HCT116 (cell line): ENCODE data around the gene FLNA. TPM values are rescaled to one million over a fixed set of nuclear protein-coding genes. Genes with fewer than 3 reads are reported as not detected.

Experiments
- ATAC-seq: fragments of 200-7000 bp; cut with Tn5 transposase; 2 replicates; pipeline ENCODE4 v1.9.1; 2020; ENCODE audit warnings: mild to moderate bottlenecking, moderate library complexity
- BruUV-seq: library from RNA; stranded (reverse); fragments of 400-500 nt; replicated peaks from 2 replicates; lab custom pipeline; 2021; lab: Mats Ljungman, UMichigan
- CTCF ChIA-PET: fragments of 300-600 bp; sonication (Branson Sonifier 250); formaldehyde crosslinking; loops from one replicate; lab custom pipeline; 2021; ENCODE audit warnings: antibody characterized with exemption; lab: Charles Lee
- POLR2A ChIA-PET: fragments of 300-600, 350-600 bp; sonication (Branson Sonifier 250); formaldehyde crosslinking; loops from one replicate; lab custom pipeline; 2021; ENCODE audit warnings: antibody characterized with exemption; lab: Charles Lee
- RAD21 ChIA-PET, 2 experiments: fragments of 300-600 bp; sonication (Branson Sonifier 250); formaldehyde crosslinking; loops; one replicate each; lab custom pipeline; 2023; ENCODE audit warnings: low total read pairs in 2 of 2; ENCODE audit not compliant: uncharacterized antibody in 2 of 2, unreplicated experiment in 2 of 2, low non-redundant PET in 1 of 2; lab: Charles Lee
- DNase-seq: peaks from one replicate; pipeline ENCODE4 v3.0.0-alpha.2; 2010; ENCODE audit warnings: low read depth, low spot score
- H2AFZ ChIP-seq: fragments of 200-600 bp; shearing (Covaris generic), sonication (generic); 2 replicates; pipeline ENCODE4 v1.6.1; 2017; ENCODE audit warnings: low read depth, mixed run types, mixed read lengths, antibody characterized with exemption, low read length; ENCODE audit not compliant: poor library complexity, severe bottlenecking
- H3K27ac ChIP-seq: 2 replicates; pipeline ENCODE4 v1.5.1; 2012; ENCODE audit warnings: low read depth, low read length
- H3K27me3 ChIP-seq: fragments of 200-600 bp; sonication (generic); 2 replicates; pipeline ENCODE4 v1.6.1; 2016; ENCODE audit warnings: mixed run types, low read length, mixed read lengths; ENCODE audit not compliant: insufficient read depth
- H3K36me3 ChIP-seq, 2 experiments: fragments of 200-500 bp in 1 of 2; fragments of 200-600 bp in 1 of 2; sonication (Bioruptor generic) in 1 of 2; sonication (generic) in 1 of 2; 2 replicates each; pipeline versions ENCODE4 v1.5.1 to v1.6.1; 2014 to 2016; ENCODE audit warnings: low read length in 2 of 2, inconsistent platforms in 1 of 2, mixed read lengths in 1 of 2, mixed run types in 1 of 2; ENCODE audit not compliant: insufficient read depth in 2 of 2, control insufficient read depth in 1 of 2
- H3K4me1 ChIP-seq, 2 experiments: fragments of 200-600 bp in 1 of 2; sonication (generic) in 1 of 2; 2 replicates each; pipeline versions ENCODE4 v1.5.1 to v1.6.1; 2012 to 2017; ENCODE audit warnings: low read length in 2 of 2, inconsistent platforms in 1 of 2, mild to moderate bottlenecking in 1 of 2, mixed read lengths in 1 of 2, mixed run types in 1 of 2, moderate library complexity in 1 of 2; ENCODE audit not compliant: insufficient read depth in 2 of 2, control insufficient read depth in 1 of 2
- H3K4me2 ChIP-seq: fragments of 200-600 bp; sonication (generic); 2 replicates; pipeline ENCODE4 v1.6.1; 2017; ENCODE audit warnings: mixed run types, low read length, mixed read lengths
- H3K4me3 ChIP-seq, 2 experiments: fragments of 200-600 bp in 1 of 2; sonication (generic) in 1 of 2; replicated peaks in 1 of 2; 2 replicates each; pipeline ENCODE4 v1.5.1; 2011 to 2016; ENCODE audit warnings: low read length in 2 of 2, control low read depth in 1 of 2, low read depth in 1 of 2, mild to moderate bottlenecking in 1 of 2, mixed read lengths in 1 of 2, mixed run types in 1 of 2
- H3K79me2 ChIP-seq: fragments of 200-600 bp; sonication (generic); 2 replicates; pipeline ENCODE4 v1.6.1; 2017; ENCODE audit warnings: mild to moderate bottlenecking, mixed run types, low read length, moderate library complexity, mixed read lengths; ENCODE audit not compliant: insufficient read depth
- H3K9ac ChIP-seq: fragments of 200-600 bp; sonication (generic); 2 replicates; pipeline ENCODE4 v1.6.1; 2016; ENCODE audit warnings: low read length, mixed read lengths
- H3K9me2 ChIP-seq: fragments of 200-600 bp; sonication (generic), shearing (Covaris generic); 2 replicates; pipeline ENCODE4 v1.6.1; 2017; ENCODE audit warnings: mixed run types, mild to moderate bottlenecking, moderate library complexity; ENCODE audit not compliant: insufficient read depth
- H3K9me3 ChIP-seq, 2 experiments: fragments of 200-500 bp in 1 of 2; fragments of 200-600 bp in 1 of 2; sonication (Bioruptor generic) in 1 of 2; sonication (generic) in 1 of 2; 2 replicates each; pipeline ENCODE4 v1.6.1; 2014 to 2017; ENCODE audit warnings: low read length in 2 of 2, mixed read lengths in 2 of 2, inconsistent platforms in 1 of 2, low read depth in 1 of 2, mild to moderate bottlenecking in 1 of 2, mixed run types in 1 of 2, moderate library complexity in 1 of 2; ENCODE audit not compliant: control insufficient read depth in 1 of 2, insufficient read depth in 1 of 2
- H4K20me1 ChIP-seq: fragments of 200-600 bp; sonication (generic), shearing (Covaris generic); 2 replicates; pipeline ENCODE4 v1.6.1; 2017; ENCODE audit warnings: mixed run types, mild to moderate bottlenecking, moderate library complexity; ENCODE audit not compliant: insufficient read depth
- CEBPB ChIP-seq: IDR thresholded peaks from 2 replicates; pipeline ENCODE4 v1.6.1; 2012; ENCODE audit warnings: low read depth
- EGR1 ChIP-seq: IDR thresholded peaks from 2 replicates; pipeline ENCODE4 v1.6.1; 2012; ENCODE audit warnings: low read depth
- ELF1 ChIP-seq: IDR thresholded peaks from 2 replicates; pipeline ENCODE4 v1.6.1; 2012; ENCODE audit warnings: low read depth, borderline replicate concordance
- EZH2 ChIP-seq: fragments of 200-600 bp; sonication (generic); IDR thresholded peaks from 2 replicates; pipeline ENCODE4 v1.6.1; 2017; ENCODE audit warnings: antibody characterized with exemption, mixed run types
- EZH2phosphoT487 ChIP-seq: fragments of 200-600 bp; IDR thresholded peaks from 2 replicates; pipeline ENCODE4 v1.6.1; 2018; ENCODE audit warnings: antibody characterized with exemption, borderline replicate concordance
- FOSL1 ChIP-seq: IDR thresholded peaks from 2 replicates; pipeline ENCODE4 v1.6.1; 2012; ENCODE audit warnings: low read depth
- POLR2A ChIP-seq: IDR thresholded peaks from 2 replicates; pipeline ENCODE4 v1.7.0; 2011; ENCODE audit warnings: borderline replicate concordance; ENCODE audit not compliant: insufficient read depth, insufficient read length; ENCODE audit errors: extremely low read depth
- RAD21 ChIP-seq: IDR thresholded peaks from 2 replicates; pipeline ENCODE4 v1.6.1; 2012; ENCODE audit warnings: low read depth, mild to moderate bottlenecking
- SP1 ChIP-seq: IDR thresholded peaks from 2 replicates; pipeline ENCODE4 v1.6.1; 2012; ENCODE audit warnings: low read depth
- SRF ChIP-seq: IDR thresholded peaks from 2 replicates; pipeline ENCODE4 v1.6.1; 2012; ENCODE audit warnings: low read depth
- TCF7L2 ChIP-seq: IDR thresholded peaks from 2 replicates; pipeline ENCODE4 v1.7.0; 2011; ENCODE audit warnings: borderline replicate concordance, inconsistent platforms; ENCODE audit not compliant: insufficient read depth, insufficient read length; ENCODE audit errors: extremely low read depth
- YY1 ChIP-seq: IDR thresholded peaks from 2 replicates; pipeline ENCODE4 v1.6.1; 2011; ENCODE audit warnings: low read length, low read depth, moderate library complexity, mild to moderate bottlenecking; ENCODE audit not compliant: insufficient replicate concordance; ENCODE audit errors: extremely low read depth
- ZFX ChIP-seq: fragments of 450-650 bp; IDR thresholded peaks from 2 replicates; pipeline ENCODE4 v1.6.1; 2017
- intact Hi-C: fragments of 100-400 bp; cut with micrococcal nuclease; formaldehyde crosslinking; loops from 2 replicates; pipeline ENCODE4 v1.10.0; 2022
- total RNA-seq: library from RNA; stranded (reverse); gene quantifications from one replicate; pipeline ENCODE4 v1.2.1, GENCODE V29; 2021; ENCODE audit not compliant: unreplicated experiment
- TF ChIP-seq, protein P1 (sequence below), 3 experiments: fragments of 200-600 bp in 1 of 3; sonication (generic) in 1 of 3; IDR thresholded peaks in 2 of 3; conservative IDR thresholded peaks in 1 of 3; 2 replicates each; pipeline ENCODE4 v1.5.1; 2012 to 2017; ENCODE audit warnings: low read depth in 2 of 3, low read length in 2 of 3, antibody characterized with exemption in 1 of 3, borderline replicate concordance in 1 of 3, control low read depth in 1 of 3, mild to moderate bottlenecking in 1 of 3, mixed read lengths in 1 of 3, mixed run types in 1 of 3, moderate library complexity in 1 of 3; ENCODE audit not compliant: insufficient read depth in 1 of 3
- TF ChIP-seq, protein P2 (sequence below): IDR thresholded peaks from 2 replicates; pipeline ENCODE4 v1.6.1; 2011; ENCODE audit warnings: mild to moderate bottlenecking, low read length, moderate library complexity; ENCODE audit not compliant: insufficient replicate concordance; ENCODE audit errors: extremely low read depth
- TF ChIP-seq, protein P3 (sequence below): IDR thresholded peaks from 2 replicates; pipeline ENCODE4 v1.6.1; 2012; ENCODE audit warnings: low read depth
- TF ChIP-seq, protein P4 (sequence below): IDR thresholded peaks from 2 replicates; pipeline ENCODE4 v1.6.1; 2012

FLNA gene
- total RNA-seq, 1 experiment from 2014 or later, result 546 TPM

DNA sequence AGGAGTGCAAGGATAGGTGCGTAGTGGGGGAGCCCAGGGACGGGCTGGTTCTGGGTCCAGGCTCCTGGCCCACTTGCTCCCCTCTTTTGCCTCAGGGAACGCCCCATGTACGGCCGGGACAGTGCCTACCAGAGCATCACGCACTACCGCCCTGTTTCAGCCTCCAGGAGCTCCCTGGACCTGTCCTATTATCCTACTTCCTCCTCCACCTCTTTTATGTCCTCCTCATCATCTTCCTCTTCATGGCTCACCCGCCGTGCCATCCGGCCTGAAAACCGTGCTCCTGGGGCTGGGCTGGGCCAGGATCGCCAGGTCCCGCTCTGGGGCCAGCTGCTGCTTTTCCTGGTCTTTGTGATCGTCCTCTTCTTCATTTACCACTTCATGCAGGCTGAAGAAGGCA, 6.4 kb upstream of the FLNA start:
- peak overlapping the region; percentile 88 for H3K4me2 ChIP-seq
- H3K79me2 ChIP-seq, result peaks cover 25% of the 10 kb centered on the region
- TF ChIP-seq ZFX (no peak), SP1 (no peak), SRF (no peak), RAD21 (no peak), ELF1 (no peak), CEBPB (no peak), EZH2 (no peak), EGR1 (no peak), YY1 (no peak), EZH2phosphoT487 (no peak), FOSL1 (no peak), POLR2A (no peak), TCF7L2 (no peak)
- TF ChIP-seq, protein P1, sequence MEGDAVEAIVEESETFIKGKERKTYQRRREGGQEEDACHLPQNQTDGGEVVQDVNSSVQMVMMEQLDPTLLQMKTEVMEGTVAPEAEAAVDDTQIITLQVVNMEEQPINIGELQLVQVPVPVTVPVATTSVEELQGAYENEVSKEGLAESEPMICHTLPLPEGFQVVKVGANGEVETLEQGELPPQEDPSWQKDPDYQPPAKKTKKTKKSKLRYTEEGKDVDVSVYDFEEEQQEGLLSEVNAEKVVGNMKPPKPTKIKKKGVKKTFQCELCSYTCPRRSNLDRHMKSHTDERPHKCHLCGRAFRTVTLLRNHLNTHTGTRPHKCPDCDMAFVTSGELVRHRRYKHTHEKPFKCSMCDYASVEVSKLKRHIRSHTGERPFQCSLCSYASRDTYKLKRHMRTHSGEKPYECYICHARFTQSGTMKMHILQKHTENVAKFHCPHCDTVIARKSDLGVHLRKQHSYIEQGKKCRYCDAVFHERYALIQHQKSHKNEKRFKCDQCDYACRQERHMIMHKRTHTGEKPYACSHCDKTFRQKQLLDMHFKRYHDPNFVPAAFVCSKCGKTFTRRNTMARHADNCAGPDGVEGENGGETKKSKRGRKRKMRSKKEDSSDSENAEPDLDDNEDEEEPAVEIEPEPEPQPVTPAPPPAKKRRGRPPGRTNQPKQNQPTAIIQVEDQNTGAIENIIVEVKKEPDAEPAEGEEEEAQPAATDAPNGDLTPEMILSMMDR (IDR thresholded peaks at IDR 0.05 in 2 of 3, conservative IDR thresholded peaks at IDR 0.05 in 1 of 3; ENCODE audit: borderline replicate concordance in 1 of 3, insufficient read depth in 1 of 3, low read depth in 2 of 3, low read length in 2 of 3), result no peak
- TF ChIP-seq, protein P2, sequence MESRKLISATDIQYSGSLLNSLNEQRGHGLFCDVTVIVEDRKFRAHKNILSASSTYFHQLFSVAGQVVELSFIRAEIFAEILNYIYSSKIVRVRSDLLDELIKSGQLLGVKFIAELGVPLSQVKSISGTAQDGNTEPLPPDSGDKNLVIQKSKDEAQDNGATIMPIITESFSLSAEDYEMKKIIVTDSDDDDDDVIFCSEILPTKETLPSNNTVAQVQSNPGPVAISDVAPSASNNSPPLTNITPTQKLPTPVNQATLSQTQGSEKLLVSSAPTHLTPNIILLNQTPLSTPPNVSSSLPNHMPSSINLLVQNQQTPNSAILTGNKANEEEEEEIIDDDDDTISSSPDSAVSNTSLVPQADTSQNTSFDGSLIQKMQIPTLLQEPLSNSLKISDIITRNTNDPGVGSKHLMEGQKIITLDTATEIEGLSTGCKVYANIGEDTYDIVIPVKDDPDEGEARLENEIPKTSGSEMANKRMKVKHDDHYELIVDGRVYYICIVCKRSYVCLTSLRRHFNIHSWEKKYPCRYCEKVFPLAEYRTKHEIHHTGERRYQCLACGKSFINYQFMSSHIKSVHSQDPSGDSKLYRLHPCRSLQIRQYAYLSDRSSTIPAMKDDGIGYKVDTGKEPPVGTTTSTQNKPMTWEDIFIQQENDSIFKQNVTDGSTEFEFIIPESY, result no peak
- TF ChIP-seq, protein P3, sequence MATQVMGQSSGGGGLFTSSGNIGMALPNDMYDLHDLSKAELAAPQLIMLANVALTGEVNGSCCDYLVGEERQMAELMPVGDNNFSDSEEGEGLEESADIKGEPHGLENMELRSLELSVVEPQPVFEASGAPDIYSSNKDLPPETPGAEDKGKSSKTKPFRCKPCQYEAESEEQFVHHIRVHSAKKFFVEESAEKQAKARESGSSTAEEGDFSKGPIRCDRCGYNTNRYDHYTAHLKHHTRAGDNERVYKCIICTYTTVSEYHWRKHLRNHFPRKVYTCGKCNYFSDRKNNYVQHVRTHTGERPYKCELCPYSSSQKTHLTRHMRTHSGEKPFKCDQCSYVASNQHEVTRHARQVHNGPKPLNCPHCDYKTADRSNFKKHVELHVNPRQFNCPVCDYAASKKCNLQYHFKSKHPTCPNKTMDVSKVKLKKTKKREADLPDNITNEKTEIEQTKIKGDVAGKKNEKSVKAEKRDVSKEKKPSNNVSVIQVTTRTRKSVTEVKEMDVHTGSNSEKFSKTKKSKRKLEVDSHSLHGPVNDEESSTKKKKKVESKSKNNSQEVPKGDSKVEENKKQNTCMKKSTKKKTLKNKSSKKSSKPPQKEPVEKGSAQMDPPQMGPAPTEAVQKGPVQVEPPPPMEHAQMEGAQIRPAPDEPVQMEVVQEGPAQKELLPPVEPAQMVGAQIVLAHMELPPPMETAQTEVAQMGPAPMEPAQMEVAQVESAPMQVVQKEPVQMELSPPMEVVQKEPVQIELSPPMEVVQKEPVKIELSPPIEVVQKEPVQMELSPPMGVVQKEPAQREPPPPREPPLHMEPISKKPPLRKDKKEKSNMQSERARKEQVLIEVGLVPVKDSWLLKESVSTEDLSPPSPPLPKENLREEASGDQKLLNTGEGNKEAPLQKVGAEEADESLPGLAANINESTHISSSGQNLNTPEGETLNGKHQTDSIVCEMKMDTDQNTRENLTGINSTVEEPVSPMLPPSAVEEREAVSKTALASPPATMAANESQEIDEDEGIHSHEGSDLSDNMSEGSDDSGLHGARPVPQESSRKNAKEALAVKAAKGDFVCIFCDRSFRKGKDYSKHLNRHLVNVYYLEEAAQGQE, result no peak
- TF ChIP-seq, protein P4, sequence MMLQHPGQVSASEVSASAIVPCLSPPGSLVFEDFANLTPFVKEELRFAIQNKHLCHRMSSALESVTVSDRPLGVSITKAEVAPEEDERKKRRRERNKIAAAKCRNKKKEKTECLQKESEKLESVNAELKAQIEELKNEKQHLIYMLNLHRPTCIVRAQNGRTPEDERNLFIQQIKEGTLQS, result no peak
- TF ChIP-seq, all 23 proteins: peak for 0
- peaks cover 0 to 4% of the 10 kb centered on the region in 2 experiments; a peak in 2 of 4 replicates for H3K36me3 ChIP-seq
- DNase-seq, result no peak
- H3K27ac ChIP-seq, result peak overlapping the region; percentile 94; the same call in 1 of the 2 replicates
- peak overlapping the region; percentile 80 to 84 for H3K4me3 ChIP-seq
- H3K27me3 ChIP-seq, result no peaks in the 10 kb centered on the region
- peaks cover 8 to 31% of the 10 kb centered on the region in 2 experiments for H3K4me1 ChIP-seq
- no peak for ATAC-seq
- intact Hi-C loops, result no loop called here
- no peaks in the 10 kb centered on the region for H4K20me1 ChIP-seq
- no TSS peak for BruUV-seq
- POLR2A ChIA-PET, result no interaction called here
- H3K9me2 ChIP-seq, result no peaks in the 10 kb centered on the region
- CTCF ChIA-PET, result no interaction called here
- H3K9me3 ChIP-seq, result no peaks in the 10 kb centered on the region
- peak overlapping the region; percentile 98 for H3K9ac ChIP-seq
- RAD21 ChIA-PET, result no interaction called here
- no peak overlapping the region for H2AFZ ChIP-seq
